NT2/D1 (cell line): ENCODE measurements around the gene FNDC5.

ENCODE experiments used
- SUZ12 ChIP-seq: IDR thresholded peaks from 2 replicates; pipeline ENCODE4 v1.6.1; 2011; ENCODE audit not compliant: insufficient read length, insufficient read depth; ENCODE audit errors: extremely low read depth
- YY1 ChIP-seq: IDR thresholded peaks from 2 replicates; pipeline ENCODE4 v1.6.1; 2011; ENCODE audit not compliant: insufficient read length, insufficient read depth
- ZNF274 ChIP-seq: IDR thresholded peaks from 2 replicates; pipeline ENCODE4 v1.6.1; 2011; ENCODE audit warnings: mild to moderate bottlenecking, low read depth, low read length

- TF ChIP-seq YY1 (no peak), ZNF274 (no peak), SUZ12 (no peak)
Measured at GRCh38 chr1:32894019-32894600, 23.4 kb upstream of the FNDC5 start.
